Hematopoietic multipotent progenitor cell (in vitro differentiated cells): ENCODE data around the gene ACOX3. TPM values are rescaled to one million over a fixed set of nuclear protein-coding genes. Genes with fewer than 3 reads are reported as not detected.

Source experiments
- DNase-seq, 3 donors: peaks; one replicate each; pipeline ENCODE4 v3.0.0-alpha.2; 2011 to 2015; ENCODE audit warnings: low read depth in 2 of 3, low spot score in 2 of 3
- total RNA-seq: library from RNA; depleted of rRNA; stranded (reverse); fragments of >200 nt; gene quantifications from one replicate; pipeline ENCODE4 v1.2.3, GENCODE V29; 2012

The ACOX3 gene
- total RNA-seq, 1 donor: 26.9 TPM

- peak; percentile 10 to 63 (median 55) for DNase-seq
Observed at GRCh38 chr4:8468746-8469535, 28.4 kb upstream of the ACOX3 start.

- no peak for DNase-seq
Observed at GRCh38 chr4:8467016-8467415, 26.5 kb upstream of the ACOX3 start.

GRCh38 chr4:8465615-8466611 is 25.4 kb upstream of the ACOX3 start:
- DNase-seq: no peak

DNA sequence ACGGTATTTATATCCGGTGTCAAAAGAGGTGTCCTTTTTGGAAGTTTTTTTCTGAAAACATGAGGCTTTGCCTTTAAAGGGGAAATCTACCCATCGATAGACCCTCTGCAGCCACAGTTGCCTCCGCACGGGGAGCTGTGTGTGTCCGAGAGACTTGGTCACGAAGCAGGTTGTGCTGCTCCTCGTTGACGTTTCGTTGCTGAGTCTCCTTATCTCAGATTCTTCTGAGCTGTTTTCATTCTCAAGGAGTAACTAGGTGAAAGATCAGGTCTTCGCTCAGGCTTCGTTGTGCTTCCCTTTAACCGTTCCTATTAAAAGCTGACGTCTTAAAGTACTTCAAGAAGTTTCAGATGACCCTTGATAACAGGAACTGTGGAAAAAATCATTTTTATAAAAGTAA is 23.9 kb upstream of the ACOX3 start:
- DNase-seq: no peak

DNA sequence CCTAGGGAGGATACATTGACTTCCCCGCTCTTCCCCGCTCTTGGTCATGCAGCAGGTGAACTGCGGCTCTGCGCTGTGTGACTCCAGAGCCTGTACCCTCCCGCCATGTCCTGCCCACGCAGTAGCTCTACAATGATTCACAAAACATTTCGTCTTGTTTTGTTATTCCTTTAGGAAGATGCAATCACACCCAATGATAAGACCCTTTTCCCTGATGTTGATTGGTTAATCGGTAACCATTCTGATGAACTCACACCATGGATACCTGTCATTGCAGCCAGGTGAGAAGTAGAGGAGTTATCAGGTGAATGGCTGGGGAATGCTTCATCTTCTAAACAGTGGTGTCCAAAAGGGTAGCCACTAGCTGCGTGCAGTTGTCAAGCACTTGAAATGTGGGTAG is 23.3 kb upstream of the ACOX3 start:
- no peak for DNase-seq

DNA sequence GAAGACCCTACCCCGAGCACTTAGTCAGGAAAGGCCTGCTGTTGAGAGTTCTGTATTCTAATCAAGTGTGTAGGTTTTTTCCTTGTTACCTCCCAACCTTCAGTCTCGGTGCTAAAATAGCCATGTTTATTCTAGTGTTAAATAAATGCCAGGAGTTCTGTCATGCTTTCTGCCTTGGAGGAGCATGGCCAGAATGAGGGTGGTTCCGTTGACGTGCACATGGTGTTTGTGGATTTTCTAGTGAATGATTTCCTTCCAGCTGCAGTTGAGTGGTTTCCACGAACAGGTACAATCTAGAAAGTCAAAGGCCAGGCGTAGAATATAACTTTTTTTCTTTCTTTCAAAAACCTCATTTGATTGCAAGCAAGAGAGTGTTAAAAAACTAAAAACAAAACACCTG is 21.1 kb upstream of the ACOX3 start:
- DNase-seq: no peak

DNA sequence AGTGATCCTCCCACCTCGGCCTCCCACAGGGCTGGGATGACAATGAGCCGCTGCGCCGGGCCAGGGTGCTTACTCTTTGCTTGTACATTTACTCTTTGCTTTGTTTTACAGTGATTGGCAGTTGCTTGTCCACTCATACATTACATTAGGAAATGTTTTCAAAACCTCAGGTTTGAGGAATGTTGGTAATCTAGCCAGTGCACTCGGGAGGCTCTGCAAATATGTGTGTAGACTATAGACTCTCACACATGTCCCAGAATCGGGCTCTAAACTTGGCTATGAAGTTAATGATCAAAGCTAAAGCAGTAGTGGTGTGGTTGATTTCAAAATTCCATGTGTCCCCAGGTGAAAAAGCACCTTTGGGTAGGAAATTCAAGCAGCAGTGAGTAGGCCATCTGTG is 20.6 kb upstream of the ACOX3 start:
- DNase-seq: no peak

DNA sequence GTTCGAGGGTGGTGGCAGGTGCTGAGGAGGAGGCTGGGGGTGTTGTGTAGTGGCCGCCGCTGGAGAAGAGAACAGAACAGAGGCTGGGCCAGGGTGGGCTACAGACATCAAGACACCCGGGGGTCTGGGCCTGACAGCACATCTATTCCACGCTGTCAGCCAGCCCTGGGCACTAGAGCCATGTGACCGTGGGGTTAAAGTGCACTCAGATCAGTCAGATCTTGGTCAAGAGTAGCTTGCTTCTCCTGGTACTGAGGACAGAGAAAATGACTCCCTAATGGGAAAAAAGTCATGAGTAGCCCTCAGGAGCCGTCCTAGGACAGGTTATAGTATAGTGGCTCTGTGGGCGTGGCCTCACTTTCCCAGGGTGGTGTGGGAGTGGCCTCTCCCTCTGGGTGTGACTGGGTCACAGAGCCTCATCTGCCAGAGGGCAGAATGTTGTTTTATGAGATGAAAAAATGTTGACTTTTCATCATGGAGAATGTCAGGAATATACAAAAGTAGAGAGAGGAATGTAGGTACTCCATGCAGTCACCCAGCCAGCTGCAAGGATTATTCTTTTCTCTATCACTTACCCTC is 19.4 kb upstream of the ACOX3 start:
- no peak for DNase-seq

DNA sequence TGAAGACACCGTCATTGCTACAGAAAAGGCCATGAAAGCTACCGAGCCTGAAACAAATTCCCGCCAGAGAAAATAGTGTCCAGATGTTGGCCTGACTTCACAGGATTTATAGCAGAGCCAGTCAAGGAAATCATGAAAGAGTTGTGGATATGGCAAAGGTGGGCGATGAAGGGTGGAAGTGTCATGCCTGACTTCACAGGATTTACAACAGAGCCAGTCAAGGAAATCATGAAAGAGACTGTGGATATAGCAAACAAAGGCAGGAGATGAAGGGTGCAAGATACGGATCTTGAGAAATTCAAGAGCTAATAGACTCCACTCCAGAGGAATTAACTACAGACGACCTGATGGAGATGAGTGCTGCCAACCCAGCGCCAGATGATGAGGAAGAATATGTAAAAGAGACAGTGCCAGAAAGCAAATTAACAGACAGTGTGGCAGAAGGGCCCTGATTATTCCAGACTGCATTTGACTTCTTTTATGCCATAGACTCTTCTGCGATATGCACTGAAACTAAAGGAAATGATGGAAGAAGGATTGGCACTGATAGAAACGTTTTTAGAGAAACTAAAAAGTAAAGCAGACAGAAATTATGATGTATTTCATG is 17.2 kb upstream of the ACOX3 start:
- DNase-seq: no peak

GRCh38 chr4:8453957-8454356 is 13.4 kb upstream of the ACOX3 start:
- no peak for DNase-seq

- DNase-seq: no peak
Observed at GRCh38 chr4:8451440-8452182, 11.1 kb upstream of the ACOX3 start.

GRCh38 chr4:8446122-8446521 is 5.6 kb upstream of the ACOX3 start:
- DNase-seq: no peak

GRCh38 chr4:8443801-8444200 is 3.3 kb upstream of the ACOX3 start:
- no peak for DNase-seq

GRCh38 chr4:8442596-8443358 is 2.3 kb upstream of the ACOX3 start:
- DNase-seq: no peak

DNA sequence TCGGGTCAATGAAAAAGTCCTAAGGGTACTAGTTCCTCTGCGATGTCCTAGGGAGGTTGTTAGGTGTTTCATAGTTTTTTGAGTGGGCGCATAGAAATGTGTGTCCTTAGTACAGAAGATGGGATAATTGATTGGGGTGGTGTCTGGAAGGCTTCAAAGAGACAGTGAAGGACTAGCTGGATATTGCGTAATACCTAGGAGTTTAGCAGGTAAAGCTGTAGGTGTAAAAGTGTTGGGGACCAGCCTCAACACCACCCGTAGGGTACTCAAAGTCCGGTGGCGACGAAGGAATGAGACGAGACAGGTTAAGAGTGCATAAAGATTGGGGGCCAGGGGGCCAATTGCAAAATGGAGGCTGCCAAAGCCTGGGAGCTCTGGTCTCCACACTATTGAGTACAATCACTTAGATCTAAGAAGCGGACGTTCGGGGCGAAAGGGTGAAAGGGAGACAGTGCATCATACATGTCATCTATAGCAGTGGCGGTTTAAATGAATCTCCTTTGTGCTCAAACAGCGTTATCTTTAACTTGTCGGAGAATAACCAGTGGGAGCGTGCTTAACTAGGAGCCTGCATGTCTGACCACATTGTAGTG is 1.1 kb upstream of the ACOX3 start:
- no peak for DNase-seq

DNA sequence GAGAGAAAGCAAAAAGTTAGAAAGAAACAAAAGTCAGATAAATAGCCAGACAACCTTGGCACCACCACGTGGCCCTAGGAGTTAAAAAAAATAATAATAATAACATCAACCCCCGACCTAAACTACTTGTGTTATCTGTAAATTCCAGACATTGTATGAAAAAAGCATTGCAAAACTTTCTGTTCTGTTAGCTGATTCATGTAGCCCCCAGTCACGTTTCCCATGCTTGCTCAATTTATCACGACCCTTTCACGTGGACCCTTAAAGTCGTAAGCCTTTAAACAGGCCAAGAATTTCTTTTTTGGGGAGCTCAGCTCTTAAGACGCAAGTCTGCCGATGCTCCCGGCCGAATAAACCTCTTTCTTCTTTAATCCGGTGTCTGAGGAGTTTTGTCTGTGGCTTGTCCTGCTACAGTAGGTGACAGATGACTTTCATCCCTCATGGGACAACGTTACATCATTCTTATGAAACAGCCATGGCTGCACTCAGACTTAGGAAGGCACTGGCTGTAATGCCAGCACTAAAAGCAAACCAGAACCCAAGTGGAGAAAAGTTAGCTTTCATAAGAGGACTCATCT is 520 bp downstream of the ACOX3 start:
- peak in 1 of 3 donors; percentile 72 for DNase-seq

GRCh38 chr4:8439168-8439567 is 1.4 kb downstream of the ACOX3 start:
- no peak for DNase-seq

GRCh38 chr4:8438743-8439142 is 1.8 kb downstream of the ACOX3 start:
- DNase-seq: no peak

DNA sequence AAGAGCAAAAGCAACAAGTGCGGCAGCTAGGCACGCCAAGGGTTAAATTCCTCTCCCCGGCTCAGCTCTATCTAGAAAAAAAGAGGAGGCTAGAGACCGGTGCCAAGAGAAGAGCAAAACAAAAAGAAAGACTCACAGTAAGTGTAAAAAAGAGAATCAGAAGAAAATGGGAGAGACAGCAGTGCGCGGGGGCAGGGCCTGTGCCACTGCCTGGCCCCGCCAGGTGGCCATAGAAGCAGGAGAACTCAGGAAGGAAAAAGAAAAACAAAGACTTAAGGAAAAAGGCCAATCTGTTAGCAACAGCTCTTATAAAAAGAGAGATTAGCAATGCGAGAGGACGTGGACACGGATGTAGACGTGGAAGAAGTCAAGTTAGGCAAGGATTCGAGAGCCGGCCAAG is 3.2 kb downstream of the ACOX3 start:
- DNase-seq: no peak
